GM19468 (cell line): ENCODE results near the gene PTH1R.

Experiments used
- ATAC-seq: cut with Tn5 transposase; IDR thresholded peaks from one replicate; pipeline ENCODE4 v1.9.1; 2021; ENCODE audit warnings: mild to moderate bottlenecking, moderate library complexity, moderate number of reproducible peaks; ENCODE audit not compliant: unreplicated experiment; ENCODE audit errors: extremely low read depth

The PTH1R gene

DNA sequence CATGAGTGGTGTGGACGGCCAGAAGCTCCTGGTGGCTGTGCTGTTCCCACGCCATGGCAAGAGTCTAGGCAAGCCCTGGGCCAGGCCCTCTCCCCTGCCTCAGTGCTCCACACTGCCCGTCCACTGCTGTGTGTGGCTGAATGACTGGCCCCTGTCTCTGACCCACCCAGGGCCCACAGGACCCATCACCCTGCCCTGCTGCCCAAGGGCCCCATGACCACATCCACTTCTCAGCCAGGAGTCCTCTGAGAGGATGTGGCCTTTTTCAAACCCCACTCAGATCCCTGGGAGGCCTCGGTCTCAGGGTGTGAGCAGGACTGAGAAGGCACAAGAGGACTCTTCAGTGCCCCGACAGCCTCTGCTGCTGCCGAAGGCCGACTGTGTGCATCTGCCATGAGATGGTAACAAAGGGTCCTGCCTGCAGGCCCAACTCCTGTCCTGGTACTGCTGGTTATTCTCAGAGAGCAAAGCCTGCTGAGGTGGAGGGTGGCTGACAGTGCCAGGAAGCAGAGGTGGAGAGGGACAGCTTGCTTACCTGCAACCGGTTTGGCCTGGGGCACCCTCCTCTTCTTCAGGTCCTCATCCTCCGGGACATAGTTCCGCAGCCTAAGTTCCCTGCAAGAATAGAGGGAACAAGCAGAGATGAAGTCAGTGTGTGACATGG, 47.5 kb downstream of the PTH1R start:
- ATAC-seq: no peak

DNA sequence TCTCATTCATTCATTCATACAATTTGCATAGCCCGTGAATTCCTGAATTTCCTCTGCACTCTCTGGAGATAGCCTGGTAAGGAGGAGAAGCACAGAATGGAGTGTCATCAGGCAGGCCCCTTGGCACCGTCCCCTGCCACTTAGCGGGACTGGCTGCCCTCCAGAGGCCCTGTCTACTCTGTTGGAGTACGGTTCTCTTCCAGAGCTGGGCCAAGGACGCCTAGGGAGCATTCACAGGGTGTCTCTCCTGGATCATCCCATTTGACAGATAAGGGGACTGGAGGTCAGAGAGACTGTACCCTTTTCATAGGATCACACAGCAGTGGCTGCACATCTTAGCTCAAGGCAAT, 48.0 kb downstream of the PTH1R start:
- no peak for ATAC-seq

DNA sequence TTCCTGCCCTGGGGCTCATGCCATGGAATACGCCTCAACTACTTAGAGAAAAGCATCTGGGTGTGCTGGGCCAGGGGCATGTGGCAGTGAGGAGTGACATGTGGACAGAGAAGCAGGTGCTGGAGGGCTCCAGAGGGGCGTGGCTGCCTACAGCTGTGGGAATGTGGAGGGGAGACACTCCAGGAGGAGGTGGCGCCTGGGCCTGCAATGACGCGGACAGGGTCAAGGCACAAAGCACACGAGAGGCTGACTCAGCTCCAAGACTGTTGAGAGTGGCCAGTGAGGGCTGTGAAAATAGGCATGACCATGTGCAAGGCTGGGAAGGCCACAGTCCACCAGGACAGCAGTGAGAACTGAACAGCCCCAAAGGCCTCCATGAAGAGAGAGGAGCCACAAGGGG, 48.5 kb downstream of the PTH1R start:
- no peak for ATAC-seq

DNA sequence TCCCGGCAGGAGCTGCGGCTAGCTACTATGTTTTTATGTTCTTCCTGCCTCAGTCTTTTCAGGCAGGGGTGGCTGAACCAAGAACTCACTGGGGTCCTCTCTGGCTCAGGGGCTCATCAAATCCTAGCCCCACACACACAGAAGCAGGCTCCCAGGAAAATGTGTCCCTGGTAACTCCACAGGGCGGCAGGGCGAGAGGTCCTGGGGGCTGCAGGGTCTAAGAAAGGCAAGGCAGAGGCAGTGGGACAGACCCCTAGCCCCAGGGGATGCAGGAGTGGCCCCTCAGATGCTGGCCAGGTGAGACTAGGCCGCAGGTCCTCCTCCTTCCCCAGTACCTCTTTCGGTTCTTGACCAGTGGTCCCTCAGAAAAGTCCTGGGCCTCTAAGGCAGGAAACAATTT, 48.9 kb downstream of the PTH1R start:
- no peak for ATAC-seq

DNA sequence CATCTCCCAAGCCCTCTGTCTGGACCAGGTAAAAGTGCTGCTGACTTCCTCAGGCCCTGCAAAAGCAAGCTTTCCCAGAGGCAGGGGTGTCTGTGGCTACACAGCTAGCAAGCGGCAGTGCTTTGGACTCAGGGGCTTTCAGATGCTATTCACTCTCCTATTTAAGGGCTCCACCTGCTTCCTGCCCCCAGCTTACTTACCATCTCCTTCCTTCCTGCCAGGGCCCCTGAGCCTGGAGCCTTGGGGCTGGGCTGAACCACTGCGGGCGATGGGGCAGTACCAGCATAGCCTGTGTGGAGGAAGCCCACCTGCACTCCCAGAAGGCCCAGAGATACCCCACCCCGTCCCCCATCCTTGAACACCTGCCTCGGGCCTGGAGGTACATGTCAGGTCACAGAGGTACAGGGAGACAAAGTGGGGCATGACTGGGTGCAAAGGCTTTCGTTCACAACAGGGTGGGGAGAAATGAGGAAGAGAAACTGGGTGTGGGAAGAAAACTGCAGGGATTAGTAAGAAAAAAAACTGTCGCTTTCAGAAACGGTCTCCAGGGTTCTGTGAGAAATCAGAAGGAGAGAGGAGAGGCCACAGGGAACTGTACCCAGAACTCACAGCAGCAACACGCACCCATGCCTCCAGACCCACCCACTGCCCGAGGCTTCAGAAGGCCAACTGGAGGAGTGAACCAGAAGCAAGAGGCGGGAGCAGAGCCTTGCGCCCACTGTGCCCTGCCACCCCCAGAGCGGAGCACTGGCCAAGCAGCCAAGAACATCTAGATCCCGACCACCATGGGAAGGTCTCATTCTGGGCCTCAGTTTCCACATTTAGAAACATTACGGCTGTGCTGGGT, 49.6 kb downstream of the PTH1R start:
- peak; percentile 28 for ATAC-seq

DNA sequence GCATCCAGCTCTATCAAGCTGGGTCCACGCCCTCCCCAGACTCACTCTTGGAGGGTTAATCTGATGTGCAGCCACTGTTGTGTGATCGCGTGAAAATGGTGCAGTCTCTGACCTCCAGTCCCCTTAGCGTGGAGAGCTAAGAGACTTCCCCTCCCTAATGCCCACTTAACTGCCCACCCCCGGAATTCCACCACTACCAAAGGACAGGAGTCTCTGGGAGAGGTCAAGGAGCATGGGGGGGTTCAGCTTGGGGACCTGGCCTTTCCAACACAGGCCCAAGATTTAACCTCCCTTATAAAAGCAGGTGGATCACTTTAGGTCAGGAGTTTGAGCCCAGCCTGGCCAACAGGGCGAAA, 50.2 kb downstream of the PTH1R start:
- ATAC-seq: no peak

DNA sequence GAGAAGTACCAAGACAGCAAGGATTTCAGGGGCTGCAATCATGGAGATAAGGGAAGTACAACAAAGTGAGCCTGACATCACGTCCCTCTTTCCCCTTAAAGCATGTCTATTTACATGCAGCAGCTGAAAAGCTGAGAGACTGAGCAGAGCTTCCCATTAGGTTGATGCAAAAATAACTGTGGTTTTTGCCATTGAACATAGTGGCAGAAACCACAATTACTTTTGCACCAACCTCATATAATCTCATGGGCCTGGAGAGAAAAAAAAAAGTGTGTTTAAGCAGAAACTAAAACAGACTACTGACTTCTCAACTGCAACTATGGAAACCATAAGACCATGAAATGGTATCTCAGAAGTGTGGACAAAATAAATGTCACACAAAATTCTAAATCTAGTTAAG, 50.8 kb downstream of the PTH1R start:
- no peak for ATAC-seq

DNA sequence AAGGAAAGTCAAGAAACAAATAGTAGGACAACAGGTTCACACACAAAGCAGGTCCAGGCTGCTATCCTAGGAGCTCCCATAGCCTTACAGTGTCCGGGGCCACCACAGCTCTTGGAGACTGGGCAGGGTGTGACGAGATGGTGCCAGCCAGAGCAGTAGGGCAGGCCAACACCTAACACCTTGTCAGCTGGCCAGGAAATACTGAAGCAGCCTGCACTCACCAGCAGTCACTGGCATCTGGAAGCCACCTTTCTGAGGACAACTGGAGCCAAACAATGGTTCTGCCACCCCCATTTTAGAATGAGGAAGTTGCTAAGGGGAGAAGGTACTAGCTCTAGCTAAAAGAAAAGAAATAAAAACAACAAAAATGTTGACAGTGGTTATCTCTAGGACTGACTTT, 51.8 kb downstream of the PTH1R start:
- no peak for ATAC-seq

DNA sequence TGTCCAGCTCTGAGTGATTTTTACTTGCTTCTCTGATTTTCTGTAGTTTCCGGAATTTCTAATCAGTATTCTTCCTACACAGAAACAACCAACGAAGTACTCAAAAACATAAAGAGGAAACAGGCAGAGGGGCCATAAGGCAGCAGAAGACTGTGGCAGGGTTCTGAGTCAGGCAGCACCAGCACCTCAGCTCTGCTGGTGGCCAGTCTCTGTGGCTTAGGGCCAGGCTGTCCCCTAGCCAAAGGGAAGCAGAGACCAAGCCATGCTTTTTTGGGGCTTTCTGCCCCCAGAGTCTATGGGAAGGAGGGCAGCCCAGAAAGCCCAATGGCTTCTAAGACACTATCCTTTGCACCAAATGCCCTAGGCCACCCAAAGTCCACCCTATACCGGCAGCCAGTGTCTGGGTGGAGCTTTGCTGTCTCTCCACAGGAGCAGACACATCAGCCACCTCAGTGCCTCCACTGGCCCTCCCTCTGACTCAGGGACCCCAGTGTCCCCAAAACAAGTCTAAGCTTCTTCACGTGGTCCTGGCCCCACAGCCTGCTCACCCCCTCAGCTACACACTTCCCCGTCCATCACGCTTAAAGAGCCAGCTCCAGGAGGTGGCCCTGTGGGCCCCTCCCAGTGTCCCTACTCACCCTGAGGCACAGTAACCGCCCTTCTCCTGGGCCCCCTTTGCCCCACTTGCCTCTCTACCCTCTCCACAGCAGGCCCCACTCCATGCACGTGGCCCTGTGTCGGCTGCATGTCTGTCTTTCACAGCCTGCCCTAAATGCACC, 52.8 kb downstream of the PTH1R start:
- no peak for ATAC-seq

DNA sequence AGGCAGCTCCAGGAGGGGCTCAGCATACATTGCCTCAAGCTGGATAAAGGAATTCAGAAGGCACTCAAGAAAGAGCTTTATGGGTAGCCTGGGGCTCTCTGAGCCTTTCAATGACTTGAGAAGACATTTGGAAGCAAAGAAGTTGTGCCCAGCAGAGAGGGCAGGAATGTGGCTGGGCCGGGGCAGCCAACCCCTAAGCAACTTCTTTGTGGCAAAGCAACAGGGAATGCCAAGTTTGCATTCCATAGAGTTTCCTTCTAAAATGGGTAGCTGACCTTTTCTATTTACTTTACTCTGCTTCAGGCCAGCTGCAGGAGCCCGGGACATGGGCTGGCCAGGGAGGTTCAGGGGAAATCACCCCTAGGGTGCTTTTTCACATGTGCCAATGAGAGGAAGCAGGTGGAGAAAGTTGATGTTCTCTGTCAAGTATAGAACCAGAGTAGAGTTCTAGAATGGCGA, 53.5 kb downstream of the PTH1R start:
- ATAC-seq: no peak

DNA sequence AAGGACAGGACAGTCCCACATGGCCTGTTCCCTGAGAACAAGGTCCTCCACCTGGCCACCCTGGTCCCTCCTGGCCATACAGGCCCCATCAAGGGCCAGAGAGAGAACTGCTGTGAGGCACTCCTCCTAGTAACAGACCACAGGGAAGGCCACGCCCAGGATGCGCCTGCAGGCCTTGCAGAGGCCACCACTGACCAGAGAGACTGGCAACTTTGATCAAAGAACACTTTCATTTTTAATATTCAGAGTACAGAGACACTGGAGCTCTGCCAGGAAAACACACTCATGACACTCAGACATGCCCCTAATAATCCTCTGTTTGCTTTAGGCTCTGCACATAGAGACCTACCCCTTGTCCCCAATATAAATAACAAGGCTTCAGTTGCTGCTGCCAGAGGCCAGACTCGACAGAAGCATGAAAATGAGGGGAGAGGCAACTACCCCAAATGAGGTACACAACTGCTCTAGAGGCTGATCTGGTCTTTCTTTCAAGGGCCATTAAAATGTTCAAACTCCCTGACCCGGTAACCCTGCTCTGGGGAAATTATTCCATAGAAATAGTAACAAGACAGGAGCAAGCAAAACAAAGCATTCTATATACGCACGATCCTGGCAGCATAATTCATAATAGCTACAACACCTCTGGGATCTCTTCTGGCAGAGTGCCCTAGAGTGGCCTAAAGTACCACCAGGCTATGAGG, 54.3 kb downstream of the PTH1R start:
- no peak for ATAC-seq

DNA sequence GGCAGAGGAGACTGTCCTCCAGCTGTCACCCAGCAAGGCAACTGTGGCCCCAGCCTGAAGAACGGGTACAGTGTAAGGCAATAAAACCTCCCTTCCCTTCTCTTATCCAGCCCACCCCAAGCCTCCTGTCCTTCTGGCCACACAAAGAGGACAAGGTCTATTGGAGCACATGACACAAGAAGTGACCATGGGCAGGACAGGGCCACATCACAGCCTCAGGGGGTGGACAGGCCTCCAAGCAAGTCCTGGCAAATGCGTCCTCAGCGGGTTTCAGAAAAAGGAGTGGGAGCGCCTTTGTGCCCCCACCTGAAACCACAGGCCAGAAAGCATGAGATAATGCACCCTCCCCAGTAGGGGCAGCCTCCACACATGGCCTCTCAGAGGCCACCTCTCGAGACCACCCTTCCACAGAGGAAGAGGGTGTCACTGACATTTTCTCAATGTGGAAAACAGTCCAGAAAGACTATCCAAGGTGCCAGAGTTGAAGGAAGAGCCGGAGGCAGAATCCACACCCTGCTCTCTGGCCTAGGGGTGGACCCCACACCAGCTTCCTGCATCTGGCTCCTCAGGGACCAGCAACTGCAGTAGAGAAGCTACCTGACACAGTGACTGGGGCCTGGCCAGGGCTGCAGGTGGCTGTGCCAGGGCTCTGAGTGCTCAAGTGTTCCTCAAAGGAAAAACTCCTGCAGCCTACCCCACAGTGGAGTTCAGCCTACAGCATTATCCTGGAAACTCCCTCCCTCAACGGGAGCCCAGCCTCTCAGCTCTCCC, 55.1 kb downstream of the PTH1R start:
- no peak for ATAC-seq

DNA sequence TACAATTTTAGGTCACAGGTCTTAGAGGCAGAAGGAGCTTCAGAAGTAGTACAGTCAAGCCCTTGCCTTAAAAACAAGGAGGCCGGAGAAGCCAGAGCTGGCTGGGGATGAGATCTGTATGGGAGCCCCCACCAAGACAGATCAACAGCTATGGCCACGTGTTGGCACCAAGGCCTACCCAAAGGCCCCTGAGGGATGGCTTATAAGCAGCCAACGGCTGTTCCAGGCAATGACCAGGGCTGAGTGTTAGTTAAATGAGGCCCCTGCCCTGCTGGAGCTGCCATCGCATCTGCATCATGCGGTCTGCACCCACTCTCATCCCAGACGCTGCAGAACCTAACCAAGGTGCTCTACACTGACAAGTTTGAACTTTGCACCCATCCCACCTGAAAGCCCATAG, 55.7 kb downstream of the PTH1R start:
- ATAC-seq: no peak

DNA sequence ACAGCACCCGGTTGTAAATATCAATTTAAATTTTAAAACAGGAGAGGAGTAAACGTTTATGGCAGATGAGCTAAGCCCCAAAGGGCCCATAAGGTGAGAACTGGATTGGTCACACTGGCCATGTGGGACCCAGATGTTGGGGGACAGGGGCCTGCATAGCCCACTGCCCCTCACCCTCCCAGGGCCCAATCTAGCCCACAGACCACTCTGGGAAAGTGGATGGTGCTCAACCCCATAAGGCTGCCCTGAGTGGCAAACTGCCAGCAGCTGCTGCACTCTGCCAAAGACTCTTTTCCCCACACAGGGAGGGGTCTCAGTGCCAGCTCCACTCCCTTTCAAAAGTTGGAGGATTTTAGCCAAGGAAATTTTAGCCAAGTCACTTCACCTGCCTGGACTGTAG, 56.6 kb downstream of the PTH1R start:
- no peak for ATAC-seq

DNA sequence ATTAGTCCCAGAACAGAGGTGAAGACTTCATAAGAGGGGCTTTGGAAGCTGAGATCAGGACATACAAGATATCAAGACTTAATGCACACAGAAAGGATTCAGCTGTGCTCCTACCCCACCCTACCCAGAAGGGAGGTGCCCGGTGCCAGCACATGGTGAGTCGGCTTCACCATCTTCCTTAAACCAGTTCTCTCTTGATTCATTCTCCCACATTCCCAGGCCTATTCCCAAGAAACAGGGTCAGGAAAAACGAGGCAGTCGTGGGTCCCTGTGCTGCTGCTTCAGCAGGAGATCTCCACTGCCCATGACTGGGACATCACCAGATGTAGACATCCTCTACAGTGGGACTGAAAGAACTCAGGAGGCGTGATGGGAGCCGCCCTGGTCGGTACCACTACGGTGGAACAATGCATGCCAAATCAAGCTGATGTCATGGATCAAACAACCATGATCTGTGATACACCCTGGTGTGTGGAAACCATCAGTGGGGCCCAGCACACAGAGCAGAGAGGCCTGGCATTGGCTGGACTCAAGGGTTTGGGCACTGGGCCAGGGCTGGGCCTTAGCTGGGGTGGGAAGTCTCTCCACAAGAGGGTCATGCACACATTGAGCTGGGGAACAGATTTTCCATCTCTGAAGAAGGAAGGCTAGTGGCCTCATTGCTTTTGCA, 57.1 kb downstream of the PTH1R start:
- ATAC-seq: no peak

DNA sequence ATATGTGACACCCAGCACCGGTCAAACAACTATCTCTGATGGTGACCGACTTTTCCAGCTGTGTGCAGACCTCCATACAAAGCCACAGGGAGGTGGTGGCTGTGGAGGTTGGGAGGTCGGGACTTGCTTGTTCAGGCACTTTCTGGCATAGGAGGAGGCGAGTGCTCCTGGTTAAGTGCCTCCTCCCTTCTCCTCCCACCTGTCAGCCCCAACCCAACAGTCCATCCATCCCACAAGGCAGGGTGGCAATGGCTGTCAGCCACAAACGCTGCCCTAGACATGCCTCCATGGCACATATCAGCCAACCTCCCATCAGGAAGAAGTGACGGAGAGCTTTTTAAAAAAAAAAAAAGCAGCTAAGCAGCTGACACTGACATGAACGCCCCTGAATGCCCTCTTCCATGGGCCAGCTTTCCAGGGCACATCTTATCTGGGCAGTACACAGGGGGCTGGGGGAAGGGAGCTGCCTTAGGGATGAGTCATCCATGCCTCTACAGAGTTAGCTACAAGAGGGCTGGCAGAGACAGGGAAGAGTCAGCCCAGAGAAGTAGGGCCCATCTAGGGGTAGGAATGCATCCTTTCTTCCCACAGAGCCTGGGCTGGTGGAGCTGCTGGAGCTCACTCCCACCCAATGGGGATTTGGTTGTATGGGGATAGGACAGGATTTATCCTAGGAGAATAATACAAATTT, 57.8 kb downstream of the PTH1R start:
- no peak for ATAC-seq

DNA sequence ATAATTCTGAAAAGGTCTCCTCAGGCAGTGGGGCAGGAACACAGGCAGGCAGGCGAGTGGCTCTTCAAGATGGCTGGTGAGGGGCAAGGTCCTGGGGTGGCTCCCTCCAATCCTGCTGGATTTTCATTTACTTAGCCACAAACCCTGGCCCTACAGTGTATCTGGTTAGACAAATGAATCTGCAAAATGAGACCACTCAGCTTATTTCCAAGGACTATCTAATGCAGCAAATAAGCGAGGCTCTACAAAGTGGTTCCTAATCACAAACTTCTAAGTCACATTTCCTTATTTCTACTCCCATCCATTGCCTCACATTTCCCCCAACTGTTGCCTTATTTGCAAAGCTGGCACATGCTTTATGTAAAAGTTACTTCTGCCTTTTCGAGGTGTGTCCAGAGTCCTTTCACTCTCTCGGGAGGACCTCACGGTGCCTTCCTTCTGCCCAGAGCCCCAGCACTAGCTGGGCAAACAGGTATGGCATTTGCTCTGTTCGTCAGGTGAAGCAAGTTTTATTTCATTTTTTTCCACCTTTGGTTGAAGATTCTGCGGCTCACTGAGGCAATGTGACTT, 58.6 kb downstream of the PTH1R start:
- no peak for ATAC-seq

DNA sequence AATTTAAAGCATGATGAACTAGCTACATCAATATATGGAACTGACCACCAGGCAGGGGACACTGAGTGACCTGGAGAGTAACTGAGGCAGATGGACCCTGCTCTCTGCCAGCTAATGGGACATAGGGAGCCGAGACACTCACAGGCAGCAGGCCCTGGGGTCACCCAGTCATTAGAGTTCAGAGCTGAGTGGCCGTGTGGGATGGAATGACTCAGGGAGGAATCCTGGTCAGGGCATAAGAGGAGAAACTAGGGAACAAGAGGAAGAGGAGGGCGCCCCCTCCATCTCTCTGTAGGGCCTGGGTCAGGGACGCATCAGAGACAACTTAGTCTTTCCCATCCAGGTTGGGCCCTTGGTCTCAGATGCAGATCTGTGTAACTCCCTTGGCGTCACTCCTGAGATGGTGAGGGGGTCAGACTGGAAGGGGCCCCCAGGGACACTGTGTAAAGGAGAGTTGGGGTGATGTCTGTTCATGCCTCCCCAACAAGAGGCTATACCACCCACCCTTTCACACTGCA, 59.3 kb downstream of the PTH1R start:
- ATAC-seq: no peak
